ENCODE data around the gene LITAFD. TPM values are rescaled to one million over a fixed set of nuclear protein-coding genes. Genes with fewer than 3 reads are reported as not detected.

LITAFD gene
- total and polyA plus RNA-seq, 2 of the 4 experiments (the other 2 are of a cell fraction) = not detected

- Histone ChIP-seq H2BK5ac (ENCODE audit: low read depth, low read length, poor library complexity, severe bottlenecking) (no peak overlapping the region), H3K56ac (ENCODE audit: extremely low read depth, insufficient read depth, low read length) (no peak overlapping the region), H3K9me3 (ENCODE audit: control insufficient read depth, insufficient read depth, low read length) (no peaks in the 10 kb centered on the region), H3K79me1 (ENCODE audit: low read depth in 1 of 2, low read length in 2 of 2) (peaks cover 20 to 79% of the 10 kb centered on the region in 2 experiments), H3K4me1 (ENCODE audit: control insufficient read depth, insufficient read depth, low read length) (no peaks in the 10 kb centered on the region), H2BK120ac (ENCODE audit: low read depth, low read length) (no peak overlapping the region), H3K9me1 (ENCODE audit: insufficient read depth, low read length) (peaks cover 20% of the 10 kb centered on the region), H4K8ac (ENCODE audit: low read depth in 2 of 2, low read length in 2 of 2) (no peak overlapping the region), H3K27me3 (ENCODE audit: control insufficient read depth, insufficient read depth, low read length) (no peaks in the 10 kb centered on the region), H3K4me3 (ENCODE audit: insufficient read depth, low read depth, low read length) (no peak overlapping the region), H3K36me3 (ENCODE audit: control insufficient read depth, insufficient read depth, low read length) (peaks cover 3% of the 10 kb centered on the region), H2BK20ac (ENCODE audit: low read depth, low read length) (no peak overlapping the region), H3K18ac (ENCODE audit: low read depth, low read length) (no peak overlapping the region), H2AFZ (replicated peaks; ENCODE audit: low read length, poor library complexity) (no peak overlapping the region), H3K4me2 (ENCODE audit: low read depth, low read length) (no peak overlapping the region), H4K20me1 (ENCODE audit: insufficient read depth, low read length) (peaks cover 99% of the 10 kb centered on the region), H3K14ac (replicated peaks; ENCODE audit: low read depth, low read length) (no peak overlapping the region), H3K23ac (ENCODE audit: low read depth, low read length) (no peak overlapping the region), H3K9ac (ENCODE audit: low read depth, low read length) (no peak overlapping the region), H2BK15ac (ENCODE audit: low read depth, low read length) (no peak overlapping the region), H4K5ac (ENCODE audit: low read depth, low read length) (no peak overlapping the region), H3K4ac (ENCODE audit: low read depth, low read length) (no peak overlapping the region), H4K91ac (ENCODE audit: insufficient read depth, low read depth, low read length) (no peak overlapping the region), H2AK5ac (ENCODE audit: low read depth, low read length) (no peak overlapping the region), H2AK9ac (replicated peaks; ENCODE audit: low read depth, low read length, poor library complexity) (no peak overlapping the region), H3K27ac (ENCODE audit: insufficient read depth, low read length) (no peak overlapping the region)
- in situ Hi-C loops (cut with MboI; ENCODE audit: low sequenced_read_pairs) = no loop called here
- dilution Hi-C loops (cut with HindIII; ENCODE audit: low sequenced_read_pairs, unreplicated experiment) = no loop called here
- DNase-seq (no peak), ATAC-seq (ENCODE audit: low read depth) (no peak)
- TF ChIP-seq MXI1 (IDR thresholded peaks at IDR 0.05; ENCODE audit: borderline replicate concordance, low read depth, low read length) (no peak), BHLHE40 (IDR thresholded peaks at IDR 0.05; ENCODE audit: low read depth, low read length) (no peak), CHD1 (IDR thresholded peaks at IDR 0.05; ENCODE audit: low read depth, low read length) (no peak), POLR2A (IDR thresholded peaks at IDR 0.05; ENCODE audit: low read depth, low read length) (no peak), MAFK (IDR thresholded peaks at IDR 0.05; ENCODE audit: low read depth, low read length) (no peak), SMC3 (IDR thresholded peaks at IDR 0.05; ENCODE audit: low read depth, low read length) (no peak), FOS (IDR thresholded peaks at IDR 0.05; ENCODE audit: low read depth, low read length) (no peak)
- TF ChIP-seq, protein P1, sequence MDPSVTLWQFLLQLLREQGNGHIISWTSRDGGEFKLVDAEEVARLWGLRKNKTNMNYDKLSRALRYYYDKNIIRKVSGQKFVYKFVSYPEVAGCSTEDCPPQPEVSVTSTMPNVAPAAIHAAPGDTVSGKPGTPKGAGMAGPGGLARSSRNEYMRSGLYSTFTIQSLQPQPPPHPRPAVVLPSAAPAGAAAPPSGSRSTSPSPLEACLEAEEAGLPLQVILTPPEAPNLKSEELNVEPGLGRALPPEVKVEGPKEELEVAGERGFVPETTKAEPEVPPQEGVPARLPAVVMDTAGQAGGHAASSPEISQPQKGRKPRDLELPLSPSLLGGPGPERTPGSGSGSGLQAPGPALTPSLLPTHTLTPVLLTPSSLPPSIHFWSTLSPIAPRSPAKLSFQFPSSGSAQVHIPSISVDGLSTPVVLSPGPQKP (IDR thresholded peaks at IDR 0.05; ENCODE audit: borderline replicate concordance, low read depth, low read length) = no peak
- TF ChIP-seq, protein P2, sequence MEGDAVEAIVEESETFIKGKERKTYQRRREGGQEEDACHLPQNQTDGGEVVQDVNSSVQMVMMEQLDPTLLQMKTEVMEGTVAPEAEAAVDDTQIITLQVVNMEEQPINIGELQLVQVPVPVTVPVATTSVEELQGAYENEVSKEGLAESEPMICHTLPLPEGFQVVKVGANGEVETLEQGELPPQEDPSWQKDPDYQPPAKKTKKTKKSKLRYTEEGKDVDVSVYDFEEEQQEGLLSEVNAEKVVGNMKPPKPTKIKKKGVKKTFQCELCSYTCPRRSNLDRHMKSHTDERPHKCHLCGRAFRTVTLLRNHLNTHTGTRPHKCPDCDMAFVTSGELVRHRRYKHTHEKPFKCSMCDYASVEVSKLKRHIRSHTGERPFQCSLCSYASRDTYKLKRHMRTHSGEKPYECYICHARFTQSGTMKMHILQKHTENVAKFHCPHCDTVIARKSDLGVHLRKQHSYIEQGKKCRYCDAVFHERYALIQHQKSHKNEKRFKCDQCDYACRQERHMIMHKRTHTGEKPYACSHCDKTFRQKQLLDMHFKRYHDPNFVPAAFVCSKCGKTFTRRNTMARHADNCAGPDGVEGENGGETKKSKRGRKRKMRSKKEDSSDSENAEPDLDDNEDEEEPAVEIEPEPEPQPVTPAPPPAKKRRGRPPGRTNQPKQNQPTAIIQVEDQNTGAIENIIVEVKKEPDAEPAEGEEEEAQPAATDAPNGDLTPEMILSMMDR (conservative IDR thresholded peaks at IDR 0.05; ENCODE audit: low read depth, low read length) = no peak
- intact Hi-C loops (cut with micrococcal nuclease) = loop anchor here (10.0 kb wide), 1 partner anchor 500 kb away; no protein-coding TSS in a partner anchor
- no TSS peak for BruUV-seq (replicated peaks)
- ChIA-PET POLR2A (ENCODE audit: unreplicated experiment) (no interaction called here), CTCF (no interaction called here)
- WGBS, 2 experiments (ENCODE audit: extremely low coverage in 2 of 2, insufficient read length in 1 of 2) = 88% methylated on average over 2 of the region's 6 CpGs; no CpG with 5 or more reads in 1 of the 2 experiments
These were observed 52.5 kb downstream of the LITAFD start for GRCh38 chr16:8934601-8935000.
